ENCODE results near the gene SPTAN1. TPM values are rescaled to one million over a fixed set of nuclear protein-coding genes. Genes with fewer than 3 reads are reported as not detected.
A peak's percentile ranks its signal among the peaks of the same experiment; 100 is the strongest.
"Not testable (repeated sequence)": the region's sequence is repeated elsewhere in the genome, so short reads cannot be mapped to it uniquely, and the experiment has no call there.

The SPTAN1 gene
- total RNA-seq, 1 experiment from 2014 or later = 100 TPM

DNA sequence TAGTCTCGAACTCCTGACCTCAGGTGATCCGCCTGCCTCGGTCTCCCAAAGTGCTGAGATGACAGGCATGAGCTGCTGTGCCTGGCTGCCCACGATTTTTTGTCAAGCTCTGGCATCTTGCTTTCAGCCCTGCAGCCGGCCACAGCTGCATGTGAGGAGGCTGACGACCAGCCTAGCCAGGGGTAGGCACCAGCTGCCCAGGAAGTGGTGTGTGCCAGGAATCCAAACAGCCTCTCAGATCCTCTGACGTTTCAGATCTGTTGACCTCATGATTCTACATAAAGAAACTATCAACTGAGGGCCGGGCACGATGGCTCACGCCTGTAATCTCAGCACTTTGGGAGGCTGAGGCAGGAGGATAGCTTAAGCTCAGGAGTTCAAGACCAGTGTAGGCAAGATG lies 85.3 kb downstream of the SPTAN1 start:
- in situ Hi-C loops (cut with HindIII; ENCODE audit: low pct_unique_long_range_greater_than_20kb, low sequenced_read_pairs) = no loop called here

DNA sequence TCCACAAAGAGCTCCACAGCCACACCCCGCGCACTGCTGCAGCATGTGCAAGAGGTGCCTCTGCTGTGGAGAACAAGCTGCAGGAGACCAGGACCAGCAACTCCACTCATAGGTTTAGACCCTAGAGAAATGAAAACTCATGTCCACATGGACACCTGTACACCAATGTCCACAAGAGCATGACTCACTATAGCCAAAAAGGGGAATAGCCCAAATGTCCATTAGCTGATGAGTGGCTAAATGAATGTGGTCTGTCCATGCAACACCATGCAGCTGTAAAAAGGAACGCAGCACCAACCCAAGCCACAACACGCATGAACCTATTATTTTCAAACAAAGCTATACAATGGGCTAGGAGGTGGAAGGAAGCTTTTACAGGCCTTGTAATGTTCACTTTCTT lies 86.2 kb downstream of the SPTAN1 start:
- in situ Hi-C loops (cut with HindIII; ENCODE audit: low pct_unique_long_range_greater_than_20kb, low sequenced_read_pairs) = no loop called here
- DNase-seq (ENCODE audit: low read depth) = no peak

More for the DNA sequence above, 85.3 kb downstream of the SPTAN1 start:
- no peak for DNase-seq (ENCODE audit: low read depth)

DNA sequence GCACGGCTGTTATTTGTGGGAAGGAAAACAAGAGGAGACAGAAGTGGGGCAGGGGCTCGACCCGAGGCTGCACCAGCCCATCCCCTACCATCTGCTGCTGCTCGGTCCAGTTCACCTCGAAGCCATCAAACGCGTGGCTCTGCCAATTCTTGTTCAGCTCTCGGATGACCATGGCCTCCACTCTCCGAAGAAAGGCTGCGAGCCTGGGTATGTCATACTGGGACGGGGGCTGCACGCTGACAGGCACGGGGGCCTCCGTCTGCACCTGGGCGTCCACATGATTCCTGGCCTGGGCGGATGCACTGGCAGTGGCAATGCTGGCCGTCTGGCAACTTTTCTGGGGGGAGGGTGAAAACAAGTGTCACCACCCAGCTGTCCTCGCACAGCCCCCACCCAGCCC lies 88.2 kb downstream of the SPTAN1 start:
- in situ Hi-C loops (cut with HindIII; ENCODE audit: low pct_unique_long_range_greater_than_20kb, low sequenced_read_pairs) = no loop called here
- DNase-seq (ENCODE audit: low read depth) = no peak

DNA sequence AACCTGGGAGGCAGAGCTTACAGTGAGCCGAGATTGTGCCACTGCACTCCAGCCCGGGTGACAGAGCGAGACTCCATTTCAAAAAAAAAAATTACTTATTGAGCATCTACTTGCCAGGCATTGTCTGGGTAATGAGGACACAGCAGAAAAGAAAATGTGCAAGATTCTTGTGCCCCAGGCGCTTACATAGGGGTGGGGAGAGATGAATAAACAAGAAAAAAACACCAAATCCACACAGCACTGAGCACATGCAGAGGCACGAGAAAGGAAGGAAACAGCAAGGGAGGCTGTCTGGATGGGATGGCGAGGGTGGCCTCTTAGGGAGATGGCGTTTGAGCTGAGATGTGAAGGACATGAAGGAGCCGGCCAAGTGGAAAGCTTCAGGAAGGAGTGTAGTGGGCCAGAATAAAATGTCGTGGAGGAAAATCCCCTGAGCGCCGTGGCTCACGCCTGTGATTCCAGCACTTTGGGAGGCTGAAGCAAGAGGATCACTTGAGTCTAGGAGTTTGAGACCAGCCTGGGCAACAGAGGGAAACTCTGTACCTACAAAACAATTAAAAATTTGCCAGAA lies 90.4 kb downstream of the SPTAN1 start:
- in situ Hi-C loops (cut with HindIII; ENCODE audit: low pct_unique_long_range_greater_than_20kb, low sequenced_read_pairs) = no loop called here
- DNase-seq (ENCODE audit: low read depth) = no peak

DNA sequence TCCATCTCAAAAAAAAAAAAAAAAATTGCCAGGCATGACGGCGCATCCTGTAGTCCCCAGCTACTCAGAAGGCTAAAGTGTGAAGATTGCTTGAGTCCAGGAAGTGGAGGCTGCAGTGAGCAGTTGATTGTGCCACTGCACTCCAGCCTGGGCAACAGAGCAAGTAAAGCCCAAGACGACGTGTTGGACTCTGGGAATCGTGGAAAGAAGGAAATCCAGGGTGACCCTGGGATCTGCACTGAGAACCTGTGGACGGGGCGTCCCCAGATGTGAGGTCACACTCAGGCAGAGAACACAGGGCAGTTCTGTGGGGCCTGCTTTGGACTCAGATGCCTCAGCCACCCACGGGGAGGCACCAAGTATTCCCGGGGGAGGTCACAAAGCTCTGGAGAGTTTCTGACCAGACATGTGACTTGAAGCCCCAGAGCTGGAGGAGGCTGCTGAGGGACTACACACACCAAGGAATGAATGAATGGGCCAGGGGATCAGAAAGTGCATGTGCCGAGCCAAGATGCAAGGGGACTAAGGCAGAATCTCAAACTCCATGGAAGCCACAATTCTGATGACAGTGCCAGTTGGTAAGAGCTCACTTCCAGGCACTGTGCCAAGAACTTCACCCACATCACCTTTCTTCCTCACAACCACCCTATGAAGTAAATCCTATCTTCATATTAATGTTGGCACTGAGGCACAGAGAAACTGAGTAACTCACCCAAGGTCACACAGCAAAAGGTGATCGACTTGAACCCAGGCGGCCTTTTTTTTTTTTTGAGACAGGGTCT lies 91.3 kb downstream of the SPTAN1 start:
- no peak for DNase-seq (ENCODE audit: low read depth)
- in situ Hi-C loops (cut with HindIII; ENCODE audit: low pct_unique_long_range_greater_than_20kb, low sequenced_read_pairs) = no loop called here

DNA sequence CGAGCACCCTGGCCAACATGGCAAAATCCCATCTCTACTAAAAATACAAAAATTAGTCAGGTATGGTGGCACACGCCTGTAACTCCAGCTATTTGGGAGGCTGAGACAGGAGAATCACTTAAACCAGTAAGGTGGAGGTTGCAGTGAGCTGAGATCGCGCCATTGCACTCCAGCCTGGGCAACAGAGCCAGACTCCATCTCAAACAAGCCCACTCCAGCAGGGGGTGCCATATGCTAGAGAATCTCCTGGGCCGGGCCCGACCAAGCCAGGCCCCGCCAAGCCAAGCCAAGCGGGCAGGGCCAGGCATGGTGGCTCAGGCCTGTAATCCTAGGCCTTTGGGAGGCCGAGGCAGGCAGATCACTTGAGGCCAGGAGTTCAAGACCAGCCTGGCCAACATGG lies 95.8 kb downstream of the SPTAN1 start:
- in situ Hi-C loops (cut with HindIII; ENCODE audit: low pct_unique_long_range_greater_than_20kb, low sequenced_read_pairs); DNase-seq (ENCODE audit: low read depth): not testable (repeated sequence)

GRCh38 chr9:128651798-128652197 lies 99.4 kb downstream of the SPTAN1 start:
- no peak for DNase-seq (ENCODE audit: low read depth)

DNA sequence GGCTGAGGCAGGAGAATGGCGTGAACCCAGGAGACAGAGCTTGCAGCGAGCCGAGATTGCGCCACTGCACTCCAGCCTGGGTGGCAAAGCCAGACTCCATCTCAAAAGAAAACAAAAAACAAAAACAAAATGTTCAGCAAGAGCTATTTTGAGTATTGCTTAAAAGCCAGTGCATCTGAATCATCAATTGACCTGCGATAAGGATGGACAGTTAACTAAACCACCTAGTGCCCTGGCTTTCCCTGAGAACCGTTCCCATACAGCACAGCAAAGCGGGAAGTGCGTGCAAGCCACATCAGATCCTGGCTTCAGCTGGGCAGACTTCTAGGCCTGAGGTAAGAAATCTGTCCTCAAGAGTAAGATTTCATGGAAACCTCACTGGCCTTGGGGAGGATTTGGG lies 101.5 kb downstream of the SPTAN1 start:
- no peak for DNase-seq (ENCODE audit: low read depth)
- in situ Hi-C loops (cut with HindIII; ENCODE audit: low pct_unique_long_range_greater_than_20kb, low sequenced_read_pairs) = no loop called here

More at GRCh38 chr9:128651798-128652197, 99.4 kb downstream of the SPTAN1 start:
- in situ Hi-C loops (cut with HindIII; ENCODE audit: low pct_unique_long_range_greater_than_20kb, low sequenced_read_pairs) = no loop called here

GRCh38 chr9:128654481-128654880 lies 102.1 kb downstream of the SPTAN1 start:
- in situ Hi-C loops (cut with HindIII; ENCODE audit: low pct_unique_long_range_greater_than_20kb, low sequenced_read_pairs) = no loop called here
- DNase-seq (ENCODE audit: low read depth) = no peak

GRCh38 chr9:128656416-128657343 lies 104.3 kb downstream of the SPTAN1 start, which contains the start of gene DYNC2I2:
Gene DYNC2I2, minus strand, starts transcription at chr9:128656847. Its CDS starts 121 bp downstream, at chr9:128656726.
- in situ Hi-C loops (cut with HindIII; ENCODE audit: low pct_unique_long_range_greater_than_20kb, low sequenced_read_pairs) = no loop called here

DNA sequence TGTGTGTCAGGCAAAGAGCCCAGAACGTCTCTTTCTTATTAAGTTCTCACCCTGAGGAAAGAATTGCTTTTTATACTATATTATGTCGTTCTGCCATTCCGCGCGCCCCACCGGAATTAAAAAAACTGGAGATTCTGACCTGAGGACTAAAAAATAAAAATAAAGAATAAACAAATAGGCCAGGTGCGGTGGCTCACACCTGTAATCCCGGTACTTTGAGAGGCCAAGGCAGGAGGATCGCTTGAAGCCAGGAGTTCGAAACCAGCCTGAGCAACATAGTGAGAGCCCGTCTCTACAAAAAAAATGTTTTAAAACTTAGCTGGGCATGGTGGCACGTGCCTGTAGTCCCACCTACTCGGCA lies 104.9 kb downstream of the SPTAN1 start:
- no peak for DNase-seq (ENCODE audit: low read depth)
- in situ Hi-C loops (cut with HindIII; ENCODE audit: low pct_unique_long_range_greater_than_20kb, low sequenced_read_pairs) = no loop called here

More at GRCh38 chr9:128656416-128657343, 104.3 kb downstream of the SPTAN1 start, which contains the start of gene DYNC2I2:
- peak; percentile 85 for DNase-seq (ENCODE audit: low read depth)

- in situ Hi-C loops (cut with HindIII; ENCODE audit: low pct_unique_long_range_greater_than_20kb, low sequenced_read_pairs) = no loop called here
- DNase-seq (ENCODE audit: low read depth) = no peak
Measured at GRCh38 chr9:128657796-128658195, 105.4 kb downstream of the SPTAN1 start.

- in situ Hi-C loops (cut with HindIII; ENCODE audit: low pct_unique_long_range_greater_than_20kb, low sequenced_read_pairs); DNase-seq (ENCODE audit: low read depth): not testable (repeated sequence)
Measured at GRCh38 chr9:128666481-128666941, 114.1 kb downstream of the SPTAN1 start.

- in situ Hi-C loops (cut with HindIII; ENCODE audit: low pct_unique_long_range_greater_than_20kb, low sequenced_read_pairs) = no loop called here
Measured at GRCh38 chr9:128669786-128670185, 117.4 kb downstream of the SPTAN1 start.

GRCh38 chr9:128675382-128675781 lies 123.0 kb downstream of the SPTAN1 start:
- no peak for DNase-seq (ENCODE audit: low read depth)
- in situ Hi-C loops (cut with HindIII; ENCODE audit: low pct_unique_long_range_greater_than_20kb, low sequenced_read_pairs) = no loop called here

More at GRCh38 chr9:128669786-128670185, 117.4 kb downstream of the SPTAN1 start:
- DNase-seq (ENCODE audit: low read depth) = no peak

DNA sequence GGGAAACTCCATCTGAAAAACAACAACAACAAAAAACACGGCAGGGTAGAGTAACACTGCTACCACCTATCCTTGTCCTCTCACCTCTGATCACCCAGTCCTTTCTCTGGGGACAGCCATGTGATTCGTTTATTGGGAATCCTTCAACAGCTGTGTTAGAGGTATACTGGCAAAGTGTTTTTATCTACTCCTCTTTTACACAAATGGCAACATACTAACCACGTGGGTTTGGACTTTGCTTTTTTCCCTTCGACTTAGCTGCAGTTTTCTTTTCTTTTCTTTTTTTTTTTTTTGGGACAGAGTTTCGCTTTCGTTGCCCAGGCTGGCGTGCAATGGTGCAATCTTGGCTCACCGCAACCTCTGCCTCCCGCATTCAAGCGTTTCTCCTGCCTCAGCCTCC lies 125.4 kb downstream of the SPTAN1 start:
- in situ Hi-C loops (cut with HindIII; ENCODE audit: low pct_unique_long_range_greater_than_20kb, low sequenced_read_pairs) = no loop called here
- no peak for DNase-seq (ENCODE audit: low read depth)

Measured in Caki2 (cell line).